Adrenal gland (tissue), 5 donors: Measurements from ENCODE around the gene LSAMP.

Experiments used
- POLR2A ChIP-seq, 2 donors: fragments of 450-650 bp; IDR thresholded peaks; one replicate each; pipeline ENCODE4 v1.6.1; 2017; ENCODE audit warnings: antibody characterized with exemption in 2 of 2, mild to moderate bottlenecking in 2 of 2, moderate library complexity in 1 of 2
- TF ChIP-seq, protein P1 (sequence below), 6 experiments: fragments of 450-650 bp in 4 of 6; fragments of 200-600 bp in 2 of 6; sonication (generic) in 1 of 6; IDR thresholded peaks; 1 replicate in 5 of 6; 2 replicates in 1 of 6; pipeline versions ENCODE4 v1.5.1 to v1.8.0; 2016 to 2021; ENCODE audit warnings: antibody characterized with exemption in 6 of 6, mild to moderate bottlenecking in 2 of 6, moderate library complexity in 1 of 6
- donor health status: DM: no; HTN: no; CAD: no.

DNA sequence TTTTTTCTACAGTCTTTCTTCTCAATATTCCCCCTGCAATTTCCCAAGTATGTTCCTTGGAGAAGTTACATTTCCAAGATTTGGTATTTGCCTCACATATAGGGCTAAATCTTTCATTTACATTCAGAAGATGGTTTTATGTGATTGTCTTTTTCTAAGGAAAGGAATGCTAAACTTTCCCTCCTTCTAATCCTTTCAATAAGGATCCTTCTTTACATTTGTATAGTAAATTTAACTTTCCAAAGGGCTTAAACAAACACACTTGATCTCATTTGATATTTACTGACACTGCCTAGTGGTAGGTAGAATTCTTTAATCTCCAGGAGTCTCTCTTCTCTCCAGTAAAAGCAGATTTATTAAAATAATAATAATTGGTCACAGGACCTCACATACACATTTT is 185.3 kb downstream of the LSAMP start:
- TF ChIP-seq, protein P1, sequence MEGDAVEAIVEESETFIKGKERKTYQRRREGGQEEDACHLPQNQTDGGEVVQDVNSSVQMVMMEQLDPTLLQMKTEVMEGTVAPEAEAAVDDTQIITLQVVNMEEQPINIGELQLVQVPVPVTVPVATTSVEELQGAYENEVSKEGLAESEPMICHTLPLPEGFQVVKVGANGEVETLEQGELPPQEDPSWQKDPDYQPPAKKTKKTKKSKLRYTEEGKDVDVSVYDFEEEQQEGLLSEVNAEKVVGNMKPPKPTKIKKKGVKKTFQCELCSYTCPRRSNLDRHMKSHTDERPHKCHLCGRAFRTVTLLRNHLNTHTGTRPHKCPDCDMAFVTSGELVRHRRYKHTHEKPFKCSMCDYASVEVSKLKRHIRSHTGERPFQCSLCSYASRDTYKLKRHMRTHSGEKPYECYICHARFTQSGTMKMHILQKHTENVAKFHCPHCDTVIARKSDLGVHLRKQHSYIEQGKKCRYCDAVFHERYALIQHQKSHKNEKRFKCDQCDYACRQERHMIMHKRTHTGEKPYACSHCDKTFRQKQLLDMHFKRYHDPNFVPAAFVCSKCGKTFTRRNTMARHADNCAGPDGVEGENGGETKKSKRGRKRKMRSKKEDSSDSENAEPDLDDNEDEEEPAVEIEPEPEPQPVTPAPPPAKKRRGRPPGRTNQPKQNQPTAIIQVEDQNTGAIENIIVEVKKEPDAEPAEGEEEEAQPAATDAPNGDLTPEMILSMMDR (IDR thresholded peaks at IDR 0.05): no peak
- no peak for TF ChIP-seq POLR2A (IDR thresholded peaks at IDR 0.05)
